ENCODE measurements around the gene HRC.

Gene HRC

GRCh38 chr19:49113762-49114629 lies 41.2 kb downstream of the HRC start, which contains the start of gene LIN7B:
TSS of gene LIN7B (plus strand) at chr19:49114370. CDS start at chr19:49114405, 35 bp downstream.
- peak; percentile 4 for DNase-seq

GRCh38 chr19:49111218-49111998 lies 43.8 kb downstream of the HRC start:
- DNase-seq = no peak

GRCh38 chr19:49110567-49110966 lies 44.6 kb downstream of the HRC start:
- no peak for DNase-seq

- DNase-seq = no peak
These were observed 45.5 kb downstream of the HRC start for GRCh38 chr19:49109569-49110233.

GRCh38 chr19:49109051-49109450 lies 46.1 kb downstream of the HRC start:
- no peak for DNase-seq

- DNase-seq = no peak
These were observed 47.4 kb downstream of the HRC start for GRCh38 chr19:49107625-49108459.

GRCh38 chr19:49106648-49107135 lies 48.5 kb downstream of the HRC start:
- DNase-seq = no peak

GRCh38 chr19:49104229-49104864 lies 50.8 kb downstream of the HRC start:
- no peak for DNase-seq

- no peak for DNase-seq
These were observed 51.7 kb downstream of the HRC start for GRCh38 chr19:49103331-49104085.

- DNase-seq = no peak
These were observed 52.9 kb downstream of the HRC start for GRCh38 chr19:49102303-49102702.

All from GF-D8 (cell line).